OCI-LY3 (cell line): ENCODE measurements around the gene HNMT.

Experiments
- H2AFZ ChIP-seq: fragments of 200-600, 300-600 bp; shearing (Covaris generic); 2 replicates; pipeline ENCODE4 v1.6.0; 2014; ENCODE audit warnings: antibody characterized with exemption, low read depth, low read length
- H3K27ac ChIP-seq: fragments of 200-600, 300-600 bp; sonication (generic); 2 replicates; pipeline ENCODE4 v1.5.1; 2014; ENCODE audit warnings: mild to moderate bottlenecking, low read length, moderate library complexity, mixed read lengths
- H3K27me3 ChIP-seq: fragments of 200-600, 300-600 bp; sonication (generic); 2 replicates; pipeline ENCODE4 v1.6.1; 2014; ENCODE audit warnings: low read depth, low read length, mixed read lengths
- H3K36me3 ChIP-seq: fragments of 200-600, 300-600 bp; sonication (generic); replicated peaks from 2 replicates; pipeline ENCODE3; 2014; ENCODE audit warnings: low read depth, low read length, mixed read lengths
- H3K4me1 ChIP-seq: fragments of 300-600, 200-600 bp; sonication (generic); 2 replicates; pipeline ENCODE4 v1.6.1; 2014; ENCODE audit warnings: low read length, mixed read lengths
- H3K4me2 ChIP-seq: fragments of 200-600, 300-600 bp; sonication (generic); 2 replicates; pipeline ENCODE4 v1.6.1; 2014; ENCODE audit warnings: low read length, mixed read lengths
- H3K4me3 ChIP-seq: fragments of 300-600, 200-600 bp; sonication (generic); 2 replicates; pipeline ENCODE4 v1.5.1; 2014; ENCODE audit warnings: antibody characterized with exemption, mild to moderate bottlenecking, low read length, moderate library complexity
- H3K79me2 ChIP-seq: fragments of 300-600, 200-600 bp; shearing (Covaris generic); 2 replicates; pipeline ENCODE4 v1.6.1; 2014; ENCODE audit warnings: mild to moderate bottlenecking, low read length, mixed read lengths
- H3K9ac ChIP-seq: fragments of 300-600, 200-600 bp; shearing (Covaris generic); 2 replicates; pipeline ENCODE4 v1.6.0; 2014; ENCODE audit warnings: mild to moderate bottlenecking, low read length, moderate library complexity
- H3K9me3 ChIP-seq: fragments of 200-600, 300-600 bp; shearing (Covaris generic); 2 replicates; pipeline ENCODE4 v1.6.1; 2014; ENCODE audit warnings: low read length, mixed read lengths; ENCODE audit not compliant: insufficient read depth
- H4K20me1 ChIP-seq: fragments of 200-600, 300-600 bp; sonication (generic); 2 replicates; pipeline ENCODE4 v1.6.1; 2016; ENCODE audit warnings: low read length, mixed read lengths; ENCODE audit not compliant: insufficient read depth
- EZH2phosphoT487 ChIP-seq: fragments of 200-600 bp; shearing (Covaris generic); IDR thresholded peaks from 2 replicates; pipeline ENCODE4 v1.6.1; 2018; ENCODE audit warnings: antibody characterized with exemption, mixed run types, low read depth
- TF ChIP-seq, protein P1 (sequence below): fragments of 200-600, 300-600 bp; sonication (generic); IDR thresholded peaks from 2 replicates; pipeline ENCODE4 v1.5.1; 2014; ENCODE audit warnings: antibody characterized with exemption, low read length, low read depth

Gene HNMT

DNA sequence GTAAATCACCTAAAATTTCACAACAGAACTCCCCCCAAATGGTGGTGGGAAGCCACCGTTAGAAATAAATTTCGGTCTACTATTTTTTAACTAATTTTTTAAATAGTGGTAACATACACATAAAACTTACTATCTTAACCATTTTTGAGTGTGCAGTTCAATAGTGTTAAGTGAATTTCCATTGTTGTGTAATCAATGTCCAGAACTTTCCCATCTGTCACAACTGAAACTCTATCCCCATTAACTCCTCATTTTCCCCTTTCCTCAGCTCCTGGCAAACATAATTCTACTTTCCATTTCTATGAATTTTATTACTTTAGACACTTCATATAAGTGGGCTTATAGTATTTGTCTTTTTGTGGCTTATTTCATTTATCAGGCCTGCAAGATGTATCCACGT lies 34.1 kb upstream of the HNMT start:
- Histone ChIP-seq H3K4me1 (no peaks in the 10 kb centered on the region), H3K4me2 (no peak overlapping the region), H3K27me3 (no peaks in the 10 kb centered on the region), H3K4me3 (no peak overlapping the region), H2AFZ (no peak overlapping the region), H3K9ac (no peak overlapping the region), H3K9me3 (no peaks in the 10 kb centered on the region), H4K20me1 (no peaks in the 10 kb centered on the region), H3K79me2 (no peaks in the 10 kb centered on the region), H3K27ac (no peak overlapping the region), H3K36me3 (no peaks in the 10 kb centered on the region)
- TF ChIP-seq, protein P1, sequence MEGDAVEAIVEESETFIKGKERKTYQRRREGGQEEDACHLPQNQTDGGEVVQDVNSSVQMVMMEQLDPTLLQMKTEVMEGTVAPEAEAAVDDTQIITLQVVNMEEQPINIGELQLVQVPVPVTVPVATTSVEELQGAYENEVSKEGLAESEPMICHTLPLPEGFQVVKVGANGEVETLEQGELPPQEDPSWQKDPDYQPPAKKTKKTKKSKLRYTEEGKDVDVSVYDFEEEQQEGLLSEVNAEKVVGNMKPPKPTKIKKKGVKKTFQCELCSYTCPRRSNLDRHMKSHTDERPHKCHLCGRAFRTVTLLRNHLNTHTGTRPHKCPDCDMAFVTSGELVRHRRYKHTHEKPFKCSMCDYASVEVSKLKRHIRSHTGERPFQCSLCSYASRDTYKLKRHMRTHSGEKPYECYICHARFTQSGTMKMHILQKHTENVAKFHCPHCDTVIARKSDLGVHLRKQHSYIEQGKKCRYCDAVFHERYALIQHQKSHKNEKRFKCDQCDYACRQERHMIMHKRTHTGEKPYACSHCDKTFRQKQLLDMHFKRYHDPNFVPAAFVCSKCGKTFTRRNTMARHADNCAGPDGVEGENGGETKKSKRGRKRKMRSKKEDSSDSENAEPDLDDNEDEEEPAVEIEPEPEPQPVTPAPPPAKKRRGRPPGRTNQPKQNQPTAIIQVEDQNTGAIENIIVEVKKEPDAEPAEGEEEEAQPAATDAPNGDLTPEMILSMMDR, result no peak
- no peak for TF ChIP-seq EZH2phosphoT487

DNA sequence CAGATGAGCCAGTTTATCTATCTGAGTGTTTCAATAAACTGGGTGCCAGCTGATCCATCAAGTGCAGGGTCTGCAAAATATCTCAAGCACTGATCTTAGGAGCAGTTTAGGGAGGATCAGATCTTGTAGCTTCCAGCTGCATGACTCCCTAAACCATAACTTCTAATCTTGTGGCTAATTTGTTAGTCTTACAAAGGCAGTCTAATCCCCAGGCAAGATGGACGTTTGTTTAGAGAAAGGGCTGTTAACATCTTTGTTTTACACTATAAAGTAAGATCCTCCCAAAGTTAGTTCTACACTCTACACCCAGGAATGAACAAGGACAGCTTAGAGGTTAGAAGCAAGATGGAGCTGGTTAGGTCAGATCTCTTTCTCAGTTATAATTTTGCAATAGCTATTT lies 28.7 kb upstream of the HNMT start:
- no peaks in the 10 kb centered on the region for H3K9me3 ChIP-seq
- TF ChIP-seq, protein P1, result no peak
- TF ChIP-seq EZH2phosphoT487, result no peak
- H3K79me2 ChIP-seq, result no peaks in the 10 kb centered on the region
- H4K20me1 ChIP-seq, result no peaks in the 10 kb centered on the region
- H3K27me3 ChIP-seq, result no peaks in the 10 kb centered on the region
- H3K9ac ChIP-seq, result no peak overlapping the region
- no peak overlapping the region for H3K4me2 ChIP-seq
- no peak overlapping the region for H3K27ac ChIP-seq
- no peaks in the 10 kb centered on the region for H3K4me1 ChIP-seq
- H3K4me3 ChIP-seq, result no peak overlapping the region
- H3K36me3 ChIP-seq, result no peaks in the 10 kb centered on the region
- no peak overlapping the region for H2AFZ ChIP-seq

DNA sequence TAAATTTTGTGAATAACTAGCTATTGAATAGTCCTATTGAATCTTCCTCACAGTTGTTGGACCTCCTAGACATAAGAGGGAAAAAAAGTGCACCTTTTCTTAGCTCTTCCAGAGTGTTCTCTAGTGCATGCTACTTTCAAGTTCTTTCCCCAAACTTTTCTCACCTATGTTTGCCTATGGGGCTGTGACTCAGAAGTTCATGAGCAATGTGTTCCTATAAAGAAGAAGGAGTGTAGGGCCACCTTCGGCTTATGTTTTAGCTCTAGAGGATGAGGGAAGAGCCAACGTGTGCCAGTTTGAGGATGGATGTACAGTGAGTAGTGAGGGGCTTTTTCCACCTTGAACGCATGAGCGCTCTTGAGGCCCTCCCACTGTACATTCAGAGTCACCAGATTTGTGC lies 27.0 kb upstream of the HNMT start:
- Histone ChIP-seq H2AFZ (no peak overlapping the region), H3K79me2 (no peaks in the 10 kb centered on the region), H3K27ac (no peak overlapping the region), H4K20me1 (no peaks in the 10 kb centered on the region), H3K4me2 (no peak overlapping the region), H3K4me3 (no peak overlapping the region), H3K27me3 (no peaks in the 10 kb centered on the region), H3K9me3 (no peaks in the 10 kb centered on the region), H3K9ac (no peak overlapping the region), H3K4me1 (no peaks in the 10 kb centered on the region), H3K36me3 (no peaks in the 10 kb centered on the region)
- TF ChIP-seq, protein P1, result no peak
- no peak for TF ChIP-seq EZH2phosphoT487

DNA sequence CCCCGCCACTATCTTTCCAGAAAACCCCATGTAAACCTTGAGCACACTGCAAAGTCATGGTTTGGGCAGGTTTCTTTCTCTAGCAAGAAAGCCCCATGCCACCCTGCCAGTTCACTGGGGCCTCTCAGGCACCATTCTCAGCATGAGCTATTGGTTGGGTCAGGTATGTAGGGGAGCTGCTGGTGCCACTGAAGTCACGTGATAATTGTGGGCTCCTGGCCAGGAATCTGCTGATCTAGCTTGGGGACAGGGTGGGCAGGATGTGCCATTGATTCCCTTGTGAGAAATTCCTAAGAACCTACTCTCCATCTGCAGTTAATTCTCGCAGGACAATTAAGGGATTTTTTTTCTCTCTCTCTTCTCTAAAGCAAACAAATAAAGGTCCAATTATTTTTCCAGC lies 26.5 kb upstream of the HNMT start:
- Histone ChIP-seq H3K79me2 (no peaks in the 10 kb centered on the region), H3K27me3 (no peaks in the 10 kb centered on the region), H3K36me3 (no peaks in the 10 kb centered on the region), H3K4me3 (no peak overlapping the region), H3K9me3 (no peaks in the 10 kb centered on the region), H3K4me2 (no peak overlapping the region), H3K4me1 (no peaks in the 10 kb centered on the region), H3K27ac (no peak overlapping the region), H3K9ac (no peak overlapping the region), H4K20me1 (no peaks in the 10 kb centered on the region), H2AFZ (no peak overlapping the region)
- TF ChIP-seq, protein P1, result no peak
- TF ChIP-seq EZH2phosphoT487, result no peak
